Activated CD8-positive, alpha-beta memory T cell treated with anti-CD3 and anti-CD28 coated beads, Interleukin-2, amount 50 U/mL, for 4 hours (primary cell): ENCODE measurements around the gene FAM3A.
"Not testable (repeated sequence)": the region's sequence is repeated elsewhere in the genome, so short reads cannot be mapped to it uniquely, and the experiment has no call there.

Source experiments
- DNase-seq: peaks from one replicate; pipeline ENCODE4 v3.0.0-alpha.2; 2020

The FAM3A gene

GRCh38 chrX:154502989-154503388 is 13.0 kb downstream of the FAM3A start:
- DNase-seq, result no peak

GRCh38 chrX:154502098-154502497 is 13.9 kb downstream of the FAM3A start:
- DNase-seq, result no peak

- not testable (repeated sequence) for DNase-seq
Observed at GRCh38 chrX:154501423-154501822, 14.6 kb downstream of the FAM3A start.

GRCh38 chrX:154496591-154497137 is 19.4 kb downstream of the FAM3A start:
- DNase-seq, result not testable (repeated sequence)

GRCh38 chrX:154495472-154495922 is 20.5 kb downstream of the FAM3A start:
- DNase-seq, result no peak

GRCh38 chrX:154494715-154495114 is 21.3 kb downstream of the FAM3A start:
- DNase-seq, result no peak

- DNase-seq, result peak; percentile 86
Observed at GRCh38 chrX:154490414-154491083, 25.5 kb downstream of the FAM3A start, which contains the start of gene SLC10A3. TSS of gene SLC10A3 (minus strand) at chrX:154490629. CDS start at chrX:154488940, 1,689 bp downstream.

GRCh38 chrX:154490021-154490413 is 26.0 kb downstream of the FAM3A start:
- no peak for DNase-seq

- DNase-seq, result no peak
Observed at GRCh38 chrX:154489182-154489581, 26.9 kb downstream of the FAM3A start.

GRCh38 chrX:154488336-154489075 is 27.5 kb downstream of the FAM3A start:
- no peak for DNase-seq

- DNase-seq, result no peak
Observed at GRCh38 chrX:154487518-154488290, 28.3 kb downstream of the FAM3A start.

GRCh38 chrX:154486396-154487207 is 29.4 kb downstream of the FAM3A start, which contains the start of gene UBL4A:
TSS of gene UBL4A (minus strand) at chrX:154486615. CDS start at chrX:154486584, 31 bp downstream.
- peak; percentile 53 for DNase-seq

GRCh38 chrX:154486052-154486395 is 30.0 kb downstream of the FAM3A start:
- peak; percentile 32 for DNase-seq

- DNase-seq, result no peak
Observed at GRCh38 chrX:154485150-154486051, 30.6 kb downstream of the FAM3A start.

GRCh38 chrX:154484255-154485149 is 31.5 kb downstream of the FAM3A start:
- DNase-seq, result no peak

- DNase-seq, result no peak
Observed at GRCh38 chrX:154483325-154483724, 32.7 kb downstream of the FAM3A start.

- DNase-seq, result no peak
Observed at GRCh38 chrX:154482786-154483185, 33.2 kb downstream of the FAM3A start.

- no peak for DNase-seq
Observed at GRCh38 chrX:154481911-154482601, 34.0 kb downstream of the FAM3A start.

GRCh38 chrX:154481195-154481594 is 34.8 kb downstream of the FAM3A start:
- DNase-seq, result no peak
